ENCODE results near the gene AFM.
A peak's percentile ranks its signal among the peaks of the same experiment; 100 is the strongest.

AFM gene

GRCh38 chr4:73450398-73451004 lies 31.0 kb upstream of the AFM start:
- peak; percentile 96 for DNase-seq (ENCODE audit: low read depth)

- peak; percentile 74 for DNase-seq (ENCODE audit: low read depth)
These were observed 30.1 kb upstream of the AFM start for GRCh38 chr4:73451404-73451803.

GRCh38 chr4:73451981-73452747 lies 29.4 kb upstream of the AFM start:
- no peak for DNase-seq (ENCODE audit: low read depth)

GRCh38 chr4:73452953-73453700 lies 28.4 kb upstream of the AFM start:
- DNase-seq (ENCODE audit: low read depth): peak; percentile 26

GRCh38 chr4:73453701-73454005 lies 27.9 kb upstream of the AFM start:
- DNase-seq (ENCODE audit: low read depth): peak; percentile 17

- DNase-seq (ENCODE audit: low read depth): no peak
These were observed 26.6 kb upstream of the AFM start for GRCh38 chr4:73454920-73455319.

- no peak for DNase-seq (ENCODE audit: low read depth)
These were observed 25.1 kb upstream of the AFM start for GRCh38 chr4:73456177-73457022.

- no peak for DNase-seq (ENCODE audit: low read depth)
These were observed 23.1 kb upstream of the AFM start for GRCh38 chr4:73458184-73459047.

GRCh38 chr4:73459048-73459421 lies 22.5 kb upstream of the AFM start:
- DNase-seq (ENCODE audit: low read depth): no peak

- DNase-seq (ENCODE audit: low read depth): no peak
These were observed 20.5 kb upstream of the AFM start for GRCh38 chr4:73460913-73461522.

- no peak for DNase-seq (ENCODE audit: low read depth)
These were observed 13.4 kb upstream of the AFM start for GRCh38 chr4:73468170-73468569.

- DNase-seq (ENCODE audit: low read depth): no peak
These were observed 10.8 kb upstream of the AFM start for GRCh38 chr4:73470728-73471127.

- no peak for DNase-seq (ENCODE audit: low read depth)
These were observed 4.4 kb upstream of the AFM start for GRCh38 chr4:73477176-73477575.

- no peak for DNase-seq (ENCODE audit: low read depth)
These were observed 2.2 kb upstream of the AFM start for GRCh38 chr4:73479323-73479722.

- DNase-seq (ENCODE audit: low read depth): no peak
These were observed 3.5 kb downstream of the AFM start for GRCh38 chr4:73485085-73485484.

- DNase-seq (ENCODE audit: low read depth): no peak
These were observed 4.1 kb downstream of the AFM start for GRCh38 chr4:73485596-73485995.

GRCh38 chr4:73486497-73486896 lies 5.0 kb downstream of the AFM start:
- DNase-seq (ENCODE audit: low read depth): no peak

GRCh38 chr4:73487233-73487632 lies 5.7 kb downstream of the AFM start:
- no peak for DNase-seq (ENCODE audit: low read depth)

- DNase-seq (ENCODE audit: low read depth): peak; percentile 8
These were observed 18.6 kb downstream of the AFM start for GRCh38 chr4:73499996-73500765.

GRCh38 chr4:73501664-73502265 lies 20.2 kb downstream of the AFM start:
- no peak for DNase-seq (ENCODE audit: low read depth)

Measured in iris pigment epithelial cell (primary cell).